Measurements from ENCODE around the gene KLC4. TPM values are rescaled to one million over a fixed set of nuclear protein-coding genes. Genes with fewer than 3 reads are reported as not detected.

Gene KLC4
- total RNA-seq, 3 donors from 2014 or later (not counting 1 experiment from before 2014, with no cell fraction given), result 35.9 to 39.4 (median 37.4) TPM

- Histone ChIP-seq H3K9me3 (ENCODE audit: control insufficient read depth, insufficient read depth, low read length) (no peaks in the 10 kb centered on the region), H3K4me1 (ENCODE audit: control insufficient read depth, insufficient read depth, low read length) (peaks cover 20% of the 10 kb centered on the region), H3K27ac (ENCODE audit: low read length) (no peak overlapping the region), H3K27me3 (ENCODE audit: control insufficient read depth, insufficient read depth, low read length) (peaks cover 10% of the 10 kb centered on the region), H3K4me3 (ENCODE audit: low read length) (peak overlapping the region; percentile 40), H3K36me3 (ENCODE audit: control insufficient read depth, insufficient read depth, low read length) (peaks cover 6% of the 10 kb centered on the region)
- WGBS (ENCODE audit: insufficient coverage), result 1% methylated on average over 72 of the region's 72 CpGs
- Mint-ChIP-seq H3K4me1 (no peaks in the 10 kb centered on the region), H3K27me3 (ENCODE audit: low read depth in 2 of 2) (peaks cover 0 to 9% of the 10 kb centered on the region in 2 donors), H3K9me3 (no peaks in the 10 kb centered on the region), H3K36me3 (peaks cover 11% of the 10 kb centered on the region), H3K27ac (no peak overlapping the region), H3K4me3 (peak overlapping the region; percentile 80)
- ATAC-seq, result peak in 2 of 3 donors; percentile 27 to 36
- DNase-seq, result no peak
- intact Hi-C loops (cut with micrococcal nuclease), result no loop called here
- TF ChIP-seq CTCF (IDR thresholded peaks at IDR 0.05), result no peak
These were observed 17.3 kb downstream of the KLC4 start for GRCh38 chr6:43076464-43077332.

GRCh38 chr6:43077333-43077809, 17.9 kb downstream of the KLC4 start:
- Histone ChIP-seq H3K4me3 (ENCODE audit: low read length) (peak overlapping the region; percentile 40), H3K36me3 (ENCODE audit: control insufficient read depth, insufficient read depth, low read length) (peaks cover 6% of the 10 kb centered on the region), H3K27ac (ENCODE audit: low read length) (no peak overlapping the region), H3K27me3 (ENCODE audit: control insufficient read depth, insufficient read depth, low read length) (peaks cover 10% of the 10 kb centered on the region), H3K9me3 (ENCODE audit: control insufficient read depth, insufficient read depth, low read length) (no peaks in the 10 kb centered on the region), H3K4me1 (ENCODE audit: control insufficient read depth, insufficient read depth, low read length) (peaks cover 20% of the 10 kb centered on the region)
- WGBS (ENCODE audit: insufficient coverage), result 51% methylated on average over 8 of the region's 8 CpGs
- Mint-ChIP-seq H3K27ac (no peak overlapping the region), H3K36me3 (peaks cover 8% of the 10 kb centered on the region), H3K4me3 (peak overlapping the region; percentile 80), H3K4me1 (no peaks in the 10 kb centered on the region), H3K9me3 (no peaks in the 10 kb centered on the region), H3K27me3 (ENCODE audit: low read depth in 2 of 2) (peaks cover 0 to 9% of the 10 kb centered on the region in 2 donors)
- intact Hi-C loops (cut with micrococcal nuclease), result no loop called here
- DNase-seq (no peak), ATAC-seq (peak in 2 of 3 donors; percentile 32 to 52)
- TF ChIP-seq CTCF (IDR thresholded peaks at IDR 0.05), result no peak

- no peak for ATAC-seq
- Histone ChIP-seq H3K36me3 (ENCODE audit: control insufficient read depth, insufficient read depth, low read length) (peaks cover 1% of the 10 kb centered on the region), H3K9me3 (ENCODE audit: control insufficient read depth, insufficient read depth, low read length) (no peaks in the 10 kb centered on the region), H3K27ac (ENCODE audit: low read length) (no peak overlapping the region), H3K27me3 (ENCODE audit: control insufficient read depth, insufficient read depth, low read length) (peaks cover 10% of the 10 kb centered on the region), H3K4me3 (ENCODE audit: low read length) (no peak overlapping the region), H3K4me1 (ENCODE audit: control insufficient read depth, insufficient read depth, low read length) (peaks cover 20% of the 10 kb centered on the region)
- Mint-ChIP-seq H3K4me3 (peak overlapping the region; percentile 38), H3K9me3 (no peaks in the 10 kb centered on the region), H3K27me3 (ENCODE audit: low read depth in 2 of 2) (peaks cover 0 to 9% of the 10 kb centered on the region in 2 donors), H3K4me1 (no peaks in the 10 kb centered on the region), H3K27ac (no peak overlapping the region), H3K36me3 (peaks cover 1% of the 10 kb centered on the region)
- intact Hi-C loops (cut with micrococcal nuclease), result no loop called here
- WGBS (ENCODE audit: insufficient coverage), result 94% methylated on average over 6 of the region's 6 CpGs
- TF ChIP-seq CTCF (IDR thresholded peaks at IDR 0.05), result no peak
- DNase-seq, result no peak
These were observed 18.6 kb downstream of the KLC4 start for GRCh38 chr6:43077981-43078511.
